ENCODE data around the gene FSTL5.

DNA sequence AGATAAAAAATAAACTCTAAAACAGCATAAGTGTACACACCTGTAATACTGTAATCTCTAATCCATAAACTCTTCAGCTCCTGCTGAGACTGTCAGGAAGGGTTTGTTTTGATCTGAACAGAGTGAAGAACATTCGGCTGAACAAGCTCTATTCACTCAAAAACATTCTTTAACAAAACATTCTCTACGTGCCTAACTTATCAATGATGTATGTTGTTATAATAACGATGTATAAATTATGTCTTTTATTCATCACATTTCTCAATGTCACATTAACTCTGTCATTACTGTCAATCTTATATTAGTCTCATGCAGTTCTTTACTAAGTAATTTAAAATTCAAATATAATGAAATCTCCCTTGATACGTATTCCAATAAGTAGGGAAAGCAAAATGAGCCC, 280.6 kb downstream of the FSTL5 start:
- no peak for TF ChIP-seq CTCF (conservative IDR thresholded peaks at IDR 0.05)
- TF ChIP-seq EZH2 (IDR thresholded peaks at IDR 0.05; ENCODE audit: low read depth), result no peak
